ENCODE data around the gene MOK.

MOK gene

GRCh38 chr14:102297436-102298170 is 7.4 kb downstream of the MOK start:
- H3K4me3 ChIP-seq (ENCODE audit: low read length), result no peak overlapping the region
- TF ChIP-seq CTCF (conservative IDR thresholded peaks at IDR 0.05; ENCODE audit: low read depth, low read length), result no peak
- DNase-seq (ENCODE audit: low read depth), result no peak

GRCh38 chr14:102295270-102295669 is 9.7 kb downstream of the MOK start:
- TF ChIP-seq CTCF (conservative IDR thresholded peaks at IDR 0.05; ENCODE audit: low read depth, low read length), result peak; percentile 62
- H3K4me3 ChIP-seq (ENCODE audit: low read length), result no peak overlapping the region
- no peak for DNase-seq (ENCODE audit: low read depth)

- no peak for TF ChIP-seq CTCF (conservative IDR thresholded peaks at IDR 0.05; ENCODE audit: low read depth, low read length)
- DNase-seq (ENCODE audit: low read depth), result no peak
These were observed 11.2 kb downstream of the MOK start for GRCh38 chr14:102293781-102294180.

GRCh38 chr14:102292441-102292840 is 12.5 kb downstream of the MOK start:
- H3K4me3 ChIP-seq (ENCODE audit: low read length), result no peak overlapping the region
- TF ChIP-seq CTCF (conservative IDR thresholded peaks at IDR 0.05; ENCODE audit: low read depth, low read length), result no peak
- DNase-seq (ENCODE audit: low read depth), result no peak

More at GRCh38 chr14:102293781-102294180, 11.2 kb downstream of the MOK start:
- no peak overlapping the region for H3K4me3 ChIP-seq (ENCODE audit: low read length)

- DNase-seq (ENCODE audit: low read depth), result no peak
- TF ChIP-seq CTCF (conservative IDR thresholded peaks at IDR 0.05; ENCODE audit: low read depth, low read length), result no peak
- no peak overlapping the region for H3K4me3 ChIP-seq (ENCODE audit: low read length)
These were observed 16.8 kb downstream of the MOK start for GRCh38 chr14:102288139-102288538.

GRCh38 chr14:102285106-102285505 is 19.9 kb downstream of the MOK start:
- no peak overlapping the region for H3K4me3 ChIP-seq (ENCODE audit: low read length)
- no peak for TF ChIP-seq CTCF (conservative IDR thresholded peaks at IDR 0.05; ENCODE audit: low read depth, low read length)
- DNase-seq (ENCODE audit: low read depth), result no peak

GRCh38 chr14:102283631-102284129 is 21.3 kb downstream of the MOK start:
- no peak for DNase-seq (ENCODE audit: low read depth)
- H3K4me3 ChIP-seq (ENCODE audit: low read length), result no peak overlapping the region
- TF ChIP-seq CTCF (conservative IDR thresholded peaks at IDR 0.05; ENCODE audit: low read depth, low read length), result no peak

Data from retinal pigment epithelial cell (primary cell).